IgD-negative memory B cell (primary cell): Measurements from ENCODE around the gene HIP1. TPM values are rescaled to one million over a fixed set of nuclear protein-coding genes. Genes with fewer than 3 reads are reported as not detected.
"Not testable (repeated sequence)": the region's sequence is repeated elsewhere in the genome, so short reads cannot be mapped to it uniquely, and the experiment has no call there.

ENCODE experiments used
- H3K27ac Mint-ChIP-seq, 3 donors: one replicate each; pipeline ENCODE4 v1.8.0; 2020 to 2022; ENCODE audit warnings: mild to moderate bottlenecking in 3 of 3, mixed read lengths in 3 of 3, moderate library complexity in 1 of 3
- H3K27me3 Mint-ChIP-seq: one replicate; pipeline ENCODE4 v1.8.0; 2021; ENCODE audit warnings: mixed read lengths
- H3K36me3 Mint-ChIP-seq: one replicate; pipeline ENCODE4 v1.8.0; 2020; ENCODE audit warnings: mild to moderate bottlenecking, mixed read lengths
- H3K4me1 Mint-ChIP-seq, 3 donors: one replicate each; pipeline ENCODE4 v1.8.0; 2020 to 2022; ENCODE audit warnings: mixed read lengths in 3 of 3, mild to moderate bottlenecking in 1 of 3
- H3K4me3 Mint-ChIP-seq, 4 donors: one replicate each; pipeline ENCODE4 v1.8.0; 2020 to 2022; ENCODE audit warnings: mild to moderate bottlenecking in 4 of 4, mixed read lengths in 4 of 4, moderate library complexity in 3 of 4
- H3K9me3 Mint-ChIP-seq, 3 donors: one replicate each; pipeline ENCODE4 v1.8.0; 2020 to 2021; ENCODE audit warnings: mixed read lengths in 3 of 3, mild to moderate bottlenecking in 1 of 3
- polyA plus RNA-seq: library from polyadenylated mRNA; unstranded; fragments of 300-500 nt; fragmentation: Illumina TruSeq; gene quantifications from one replicate; pipeline ENCODE4 v1.2.3, GENCODE V29; 2021

Gene HIP1
- polyA plus RNA-seq, 1 donor from 2014 or later: 3.4 TPM

DNA sequence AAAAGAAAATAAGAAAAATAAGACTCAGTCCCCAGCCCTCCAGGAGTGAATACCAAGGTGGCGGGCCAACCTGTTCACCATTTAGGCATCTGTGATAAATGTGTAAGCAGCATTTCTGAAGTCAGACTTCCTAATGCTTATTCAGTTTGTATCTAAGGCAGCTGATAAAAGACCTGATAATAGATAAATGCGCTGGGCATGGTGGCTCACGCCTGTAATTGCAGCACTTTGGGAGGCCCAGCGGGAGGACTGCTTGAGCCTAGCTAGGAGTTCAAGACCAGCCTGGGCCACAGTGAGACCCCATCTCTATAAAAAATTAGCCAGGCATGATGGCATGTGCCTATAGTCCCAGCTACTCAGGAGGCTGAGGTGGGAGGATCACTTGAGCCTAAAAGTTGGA lies 143.0 kb downstream of the HIP1 start:
- H3K9me3 Mint-ChIP-seq: peaks cover 0 to under 1% (median 0%) of the 10 kb centered on the region in 3 donors
- H3K4me1 Mint-ChIP-seq: peaks cover 0 to 6% (median 3%) of the 10 kb centered on the region in 3 donors
- H3K27ac Mint-ChIP-seq: no peak overlapping the region
- H3K4me3 Mint-ChIP-seq: no peak overlapping the region
- H3K36me3 Mint-ChIP-seq: peaks cover 6% of the 10 kb centered on the region
- no peaks in the 10 kb centered on the region for H3K27me3 Mint-ChIP-seq

DNA sequence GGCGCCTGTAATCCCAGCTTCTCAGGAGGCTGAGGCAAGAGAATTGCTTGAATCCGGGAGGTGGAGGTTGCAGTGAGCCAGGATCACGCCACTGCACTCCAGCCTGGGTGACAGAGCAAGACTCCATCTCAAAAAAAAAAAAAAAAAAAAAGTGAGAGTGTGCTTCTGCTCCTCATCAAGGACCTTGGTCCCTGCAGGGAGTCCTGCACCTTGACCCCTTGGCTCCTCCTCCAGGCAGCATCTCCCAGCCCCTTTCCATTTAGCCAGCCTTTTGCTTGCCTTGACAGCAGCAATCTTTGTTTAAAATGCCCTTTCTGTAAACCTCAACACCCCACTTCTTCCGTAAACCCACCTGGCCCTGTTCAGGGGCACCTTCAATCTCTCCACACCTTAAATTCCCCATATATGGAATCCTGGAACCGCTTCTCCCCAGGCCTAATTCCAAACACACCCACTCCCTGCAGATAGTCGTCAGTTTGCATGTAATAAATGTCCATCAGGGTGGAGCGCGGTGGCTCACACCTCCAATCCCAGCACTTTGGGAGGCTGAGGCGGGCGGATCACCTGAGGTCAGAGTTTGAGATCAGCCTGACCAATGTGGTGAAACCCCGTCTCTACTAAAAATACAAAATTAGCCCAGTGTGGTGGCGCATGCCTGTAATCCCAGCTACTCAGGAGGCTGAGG lies 145.1 kb downstream of the HIP1 start:
- not testable (repeated sequence) for H3K27ac Mint-ChIP-seq, H3K4me3 Mint-ChIP-seq

DNA sequence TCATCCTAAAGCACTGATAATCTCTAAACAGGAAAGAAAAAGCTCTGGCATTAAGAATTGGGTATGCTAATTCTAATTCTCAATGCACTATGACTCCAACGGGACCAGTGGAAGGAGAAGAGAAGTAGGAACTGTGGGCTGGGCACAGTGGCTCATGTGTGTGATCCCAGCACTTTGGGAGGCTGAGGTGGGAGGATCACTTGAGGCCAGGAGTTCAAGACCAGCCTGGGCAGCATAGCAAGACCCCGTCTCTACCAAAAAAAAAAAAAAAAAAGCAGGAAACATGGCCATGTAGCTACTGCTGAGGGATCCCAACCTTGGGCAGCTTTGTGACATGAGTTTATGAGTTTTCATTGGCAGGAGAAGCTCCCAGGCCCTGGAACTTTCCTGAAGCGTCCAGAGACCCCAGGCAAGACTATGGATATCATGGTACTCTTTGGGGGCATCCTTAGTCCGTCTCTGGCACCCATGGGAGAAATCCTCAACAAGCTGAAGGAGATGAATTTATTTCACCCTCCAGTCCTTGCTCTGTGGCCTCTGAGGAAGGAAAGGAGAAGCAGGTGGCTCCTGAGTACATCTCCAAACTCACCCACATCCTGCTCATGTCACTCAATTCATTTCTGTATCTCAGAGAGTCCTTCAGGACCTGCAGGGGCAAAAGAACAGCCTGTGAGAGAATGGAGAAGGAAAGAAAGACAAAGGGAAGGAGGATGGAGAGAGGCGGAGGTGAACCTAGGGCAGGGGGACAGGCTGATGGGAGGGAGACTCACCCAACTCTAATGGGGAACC lies 147.1 kb downstream of the HIP1 start:
- Mint-ChIP-seq H3K4me3 (peak overlapping the region in 1 of 4 donors; percentile 20), H3K36me3 (peaks cover 5% of the 10 kb centered on the region), H3K4me1 (peaks cover 0 to 6% (median 3%) of the 10 kb centered on the region in 3 donors), H3K27me3 (no peaks in the 10 kb centered on the region), H3K27ac (no peak overlapping the region), H3K9me3 (peaks cover 0 to 5% (median 0%) of the 10 kb centered on the region in 3 donors)

More for the DNA sequence above, 145.1 kb downstream of the HIP1 start:
- not testable (repeated sequence) for H3K36me3 Mint-ChIP-seq, H3K4me1 Mint-ChIP-seq, H3K9me3 Mint-ChIP-seq, H3K27me3 Mint-ChIP-seq

DNA sequence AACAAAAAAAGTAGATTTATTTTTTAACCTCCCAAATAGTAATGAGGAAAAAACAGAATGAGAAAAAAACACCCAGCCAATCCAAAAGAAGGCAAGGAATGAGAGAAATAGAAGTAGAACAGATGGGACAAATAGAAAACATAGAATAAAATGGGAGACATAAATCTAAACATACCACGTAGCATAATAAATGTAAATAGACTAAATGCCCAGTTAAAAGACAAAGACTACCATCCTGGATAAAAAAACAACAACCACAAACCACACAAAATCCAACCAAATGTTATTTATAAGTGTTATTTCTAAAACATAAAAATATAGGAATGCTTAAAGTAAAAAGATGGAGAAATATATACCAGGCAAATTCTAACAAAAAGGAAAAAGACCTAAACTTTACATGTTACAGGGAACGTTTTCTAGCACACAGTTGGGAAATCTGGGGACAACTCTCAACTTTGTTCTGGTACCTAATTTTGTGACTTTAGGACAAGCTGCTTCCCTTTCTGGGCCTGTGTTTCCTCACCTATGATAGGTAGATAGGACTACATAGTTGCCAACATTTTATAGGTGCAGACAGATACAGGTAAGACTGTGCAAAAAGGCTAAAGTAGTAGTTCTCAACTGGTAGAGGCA lies 148.3 kb downstream of the HIP1 start:
- peaks cover 0 to 6% (median 3%) of the 10 kb centered on the region in 3 donors for H3K4me1 Mint-ChIP-seq
- peaks cover 7% of the 10 kb centered on the region for H3K36me3 Mint-ChIP-seq
- no peaks in the 10 kb centered on the region for H3K27me3 Mint-ChIP-seq
- no peak overlapping the region for H3K27ac Mint-ChIP-seq
- H3K9me3 Mint-ChIP-seq: peaks cover 0 to 5% (median 0%) of the 10 kb centered on the region in 3 donors
- H3K4me3 Mint-ChIP-seq: no peak overlapping the region

DNA sequence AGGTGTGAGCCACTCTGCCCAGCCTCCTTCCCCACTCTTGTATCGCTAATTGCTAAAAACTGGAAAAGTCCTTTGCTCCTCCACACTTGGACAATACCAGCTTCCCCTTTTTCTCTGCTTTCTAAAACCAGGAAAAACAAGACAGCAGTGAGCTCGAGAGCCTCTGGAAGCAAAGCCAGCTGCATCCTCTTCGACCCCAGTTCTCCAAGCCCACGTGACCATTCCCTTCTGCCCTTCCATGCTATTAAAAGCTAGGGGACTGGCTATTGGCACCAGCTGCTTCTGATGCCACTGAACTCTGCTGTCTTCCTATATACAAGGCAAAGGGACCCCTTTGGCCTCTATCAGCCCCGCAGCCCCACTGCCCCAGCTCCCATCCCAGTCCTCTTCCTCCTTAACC lies 154.4 kb downstream of the HIP1 start:
- H3K4me3 Mint-ChIP-seq: no peak overlapping the region
- H3K36me3 Mint-ChIP-seq: peaks cover 14% of the 10 kb centered on the region
- no peaks in the 10 kb centered on the region for H3K4me1 Mint-ChIP-seq
- no peak overlapping the region for H3K27ac Mint-ChIP-seq
- H3K27me3 Mint-ChIP-seq: no peaks in the 10 kb centered on the region
- no peaks in the 10 kb centered on the region for H3K9me3 Mint-ChIP-seq

DNA sequence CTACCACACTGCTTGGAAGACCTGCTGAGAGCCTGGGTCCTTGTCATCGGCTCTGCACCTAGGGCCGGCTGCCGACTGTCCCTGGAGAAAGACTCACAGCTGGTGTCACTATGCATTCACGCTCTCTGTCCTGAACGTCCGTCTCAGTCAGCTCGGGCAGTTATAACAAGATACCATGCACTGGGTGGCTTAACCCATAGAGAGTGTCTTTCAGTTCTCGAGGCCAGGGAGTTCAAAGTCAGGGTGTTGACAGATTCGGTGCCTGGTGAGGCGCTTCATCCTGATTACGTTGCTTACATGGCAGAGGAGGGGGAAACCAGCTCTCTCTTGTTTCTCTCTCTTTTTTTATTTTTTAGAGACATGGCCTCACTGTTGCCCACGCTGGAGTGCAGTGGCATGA lies 155.5 kb downstream of the HIP1 start:
- no peak overlapping the region for H3K27ac Mint-ChIP-seq
- H3K4me1 Mint-ChIP-seq: no peaks in the 10 kb centered on the region
- H3K9me3 Mint-ChIP-seq: no peaks in the 10 kb centered on the region
- H3K27me3 Mint-ChIP-seq: no peaks in the 10 kb centered on the region
- H3K4me3 Mint-ChIP-seq: no peak overlapping the region
- H3K36me3 Mint-ChIP-seq: peaks cover 14% of the 10 kb centered on the region

DNA sequence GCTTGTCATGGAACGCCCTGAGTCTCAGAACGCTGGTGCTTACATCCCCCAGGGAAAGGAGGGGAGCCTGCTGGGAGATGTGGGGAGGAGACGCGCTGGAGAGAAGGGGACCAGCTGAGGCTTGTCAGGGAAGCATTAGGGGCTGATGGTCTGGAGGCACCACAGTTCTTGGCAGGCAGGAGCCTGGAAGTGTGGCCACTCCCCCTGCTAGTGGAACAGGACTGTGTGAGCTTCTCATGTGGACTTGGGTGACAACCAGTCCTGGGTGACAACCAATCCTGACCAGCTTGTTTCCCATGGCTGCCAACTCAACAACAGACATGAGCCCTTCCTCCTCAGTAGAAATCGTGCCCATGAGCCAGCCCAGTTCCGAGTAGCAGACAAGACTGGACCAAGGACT lies 158.8 kb downstream of the HIP1 start:
- Mint-ChIP-seq H3K4me3 (no peak overlapping the region), H3K36me3 (peaks cover 16% of the 10 kb centered on the region), H3K4me1 (peaks cover 0 to 3% (median 0%) of the 10 kb centered on the region in 3 donors), H3K9me3 (no peaks in the 10 kb centered on the region), H3K27me3 (no peaks in the 10 kb centered on the region), H3K27ac (no peak overlapping the region)

DNA sequence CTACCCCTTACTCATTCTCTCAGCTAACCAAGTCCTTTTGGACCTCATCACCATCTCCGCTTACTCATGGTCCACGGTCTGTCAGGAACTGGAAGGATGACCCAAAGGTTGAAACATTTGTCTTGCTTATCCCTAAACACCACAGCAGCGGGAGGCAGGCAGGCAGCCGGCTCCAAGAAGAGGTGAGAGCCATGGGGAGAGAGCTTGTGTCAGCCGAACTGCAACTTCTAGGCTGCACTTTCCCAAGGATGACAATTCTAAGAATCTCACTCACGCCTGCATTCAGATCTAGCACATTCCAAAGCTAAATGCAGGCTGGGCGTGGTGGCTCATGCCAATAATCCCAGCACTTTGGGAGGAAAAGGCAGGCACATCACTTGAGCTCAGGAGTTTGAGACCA lies 160.7 kb downstream of the HIP1 start:
- peaks cover 18% of the 10 kb centered on the region for H3K36me3 Mint-ChIP-seq
- no peak overlapping the region for H3K4me3 Mint-ChIP-seq

DNA sequence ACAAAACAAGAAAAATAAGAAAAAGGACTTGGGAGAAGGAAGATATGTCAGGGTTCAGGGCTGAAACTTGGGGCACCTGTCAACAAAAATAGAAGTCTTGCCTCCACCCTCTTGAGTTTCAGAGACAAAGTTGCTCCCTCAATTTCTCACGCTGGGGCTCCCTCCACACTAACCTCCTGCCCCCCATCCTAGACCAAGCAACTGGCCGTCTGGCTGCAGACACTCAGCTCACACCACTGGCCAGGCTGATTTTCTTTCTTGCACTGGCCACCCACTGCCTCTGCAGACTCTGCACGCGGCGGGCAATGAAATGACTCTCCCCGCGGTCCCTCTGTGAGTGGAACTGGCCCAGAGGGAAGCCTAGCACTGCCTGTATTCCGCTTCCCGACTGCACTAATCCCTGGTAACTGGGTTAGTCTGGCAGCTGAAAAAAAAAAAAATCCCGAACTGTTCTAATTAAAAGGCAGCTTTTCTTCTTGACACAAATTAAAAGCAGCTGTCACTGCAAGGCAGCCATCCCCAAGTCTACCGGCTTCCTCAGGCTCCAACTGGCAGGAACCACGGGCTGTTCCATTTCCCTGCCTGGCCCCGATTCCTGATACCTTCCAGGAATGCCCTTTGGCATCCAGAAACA lies 163.1 kb downstream of the HIP1 start:
- Mint-ChIP-seq H3K4me3 (no peak overlapping the region), H3K36me3 (peaks cover 12% of the 10 kb centered on the region), H3K27ac (no peak overlapping the region), H3K4me1 (peaks cover 0 to 6% (median 0%) of the 10 kb centered on the region in 3 donors), H3K9me3 (no peaks in the 10 kb centered on the region), H3K27me3 (no peaks in the 10 kb centered on the region)

More for the DNA sequence above, 160.7 kb downstream of the HIP1 start:
- H3K9me3 Mint-ChIP-seq: no peaks in the 10 kb centered on the region
- no peak overlapping the region for H3K27ac Mint-ChIP-seq
- no peaks in the 10 kb centered on the region for H3K27me3 Mint-ChIP-seq
- H3K4me1 Mint-ChIP-seq: peaks cover 0 to 3% (median 0%) of the 10 kb centered on the region in 3 donors

DNA sequence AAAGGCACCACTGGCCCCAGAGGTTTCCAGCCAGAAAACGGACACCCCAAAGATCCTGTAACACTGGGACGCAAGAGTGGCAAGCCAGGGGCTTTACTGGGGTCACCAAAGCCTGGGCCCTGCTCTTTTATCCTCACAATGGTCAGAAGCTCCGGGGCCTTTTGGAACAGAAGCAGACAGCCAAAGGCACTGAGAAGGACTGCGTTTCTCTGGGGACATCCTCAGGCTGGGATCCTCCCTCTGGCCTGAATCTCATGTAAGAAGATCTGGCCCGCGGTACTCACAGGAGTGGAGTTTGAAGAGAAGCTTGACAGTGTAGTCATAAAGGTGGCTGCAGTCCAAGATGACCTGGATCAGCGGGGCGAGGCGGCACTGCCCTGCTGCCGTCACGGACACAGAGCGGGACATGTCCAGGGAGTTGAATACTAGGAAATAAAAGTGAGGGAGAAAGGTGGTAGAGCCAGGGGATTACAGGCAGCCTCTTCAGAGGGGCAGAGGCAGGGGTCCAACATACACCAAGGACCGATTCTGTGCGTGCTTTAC lies 165.2 kb downstream of the HIP1 start:
- H3K4me1 Mint-ChIP-seq: peaks cover 0 to 6% (median 0%) of the 10 kb centered on the region in 3 donors
- peaks cover 7% of the 10 kb centered on the region for H3K36me3 Mint-ChIP-seq
- H3K9me3 Mint-ChIP-seq: no peaks in the 10 kb centered on the region
- H3K4me3 Mint-ChIP-seq: peak overlapping the region in 1 of 4 donors; percentile 29
- H3K27me3 Mint-ChIP-seq: no peaks in the 10 kb centered on the region
- H3K27ac Mint-ChIP-seq: no peak overlapping the region

DNA sequence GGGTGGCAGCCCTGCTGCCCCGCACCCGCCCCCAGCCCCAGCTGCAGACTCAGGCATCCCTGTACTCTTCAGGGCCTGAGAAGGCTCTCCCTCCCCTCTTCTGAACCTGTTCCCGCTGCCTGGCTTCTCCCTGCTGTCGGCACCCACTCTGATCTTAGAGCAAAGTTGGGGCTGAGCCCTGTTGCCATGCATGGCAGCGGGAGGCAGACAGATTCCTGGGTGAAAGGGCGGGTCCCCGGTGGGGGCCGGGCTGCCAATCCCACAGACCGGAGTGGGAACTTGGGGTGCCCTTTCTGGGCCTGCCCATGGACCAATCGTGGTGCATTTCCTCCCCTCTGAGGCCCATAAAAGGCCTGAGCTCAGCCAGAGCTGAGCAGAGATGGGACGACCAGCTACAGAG lies 165.9 kb downstream of the HIP1 start:
- Mint-ChIP-seq H3K4me3 (no peak overlapping the region), H3K9me3 (no peaks in the 10 kb centered on the region), H3K27ac (no peak overlapping the region), H3K4me1 (peaks cover 0 to 6% (median 0%) of the 10 kb centered on the region in 3 donors), H3K36me3 (peaks cover 4% of the 10 kb centered on the region), H3K27me3 (no peaks in the 10 kb centered on the region)

DNA sequence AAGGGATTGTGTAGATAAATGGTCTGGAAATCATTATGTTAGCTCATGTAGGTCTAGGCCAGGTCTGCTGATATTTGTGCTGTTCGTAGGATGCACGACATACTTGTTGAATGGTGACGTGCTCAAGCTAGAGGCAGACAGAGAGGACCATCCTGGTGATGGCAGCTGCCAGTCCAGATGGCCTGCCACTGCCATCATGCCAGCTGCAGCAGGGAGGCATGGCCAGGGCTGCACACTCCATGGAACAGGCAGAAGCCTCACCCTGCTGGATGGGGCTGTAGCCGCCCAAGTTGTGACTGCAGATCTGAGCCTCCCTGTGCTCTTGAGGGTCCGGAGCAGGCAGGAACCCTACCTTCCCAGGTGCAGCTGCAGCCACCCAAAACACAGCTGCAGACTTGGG lies 166.3 kb downstream of the HIP1 start:
- Mint-ChIP-seq H3K4me1 (peaks cover 0 to 6% (median 0%) of the 10 kb centered on the region in 3 donors), H3K27me3 (no peaks in the 10 kb centered on the region), H3K27ac (no peak overlapping the region), H3K4me3 (peak overlapping the region in 1 of 4 donors; percentile 51), H3K36me3 (peaks cover 4% of the 10 kb centered on the region), H3K9me3 (no peaks in the 10 kb centered on the region)

DNA sequence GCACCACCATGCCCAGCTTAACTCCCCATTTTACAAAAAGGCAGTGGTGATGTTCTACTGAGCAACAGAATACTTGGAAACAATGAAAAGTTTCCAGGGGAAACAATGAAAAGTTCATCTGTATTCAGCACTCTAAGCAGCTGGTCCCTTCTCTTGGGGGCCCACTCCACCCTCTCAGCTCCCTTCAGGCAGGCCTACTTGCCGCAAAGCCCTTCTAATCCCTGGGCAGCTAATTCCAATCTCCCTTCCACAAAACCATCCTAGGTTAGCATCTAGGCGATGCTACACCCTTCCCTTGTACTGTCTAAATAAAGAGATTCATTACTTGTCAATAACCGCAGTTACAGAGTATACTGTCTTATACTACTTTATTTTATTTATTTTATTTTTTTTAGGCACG lies 167.5 kb downstream of the HIP1 start:
- H3K27me3 Mint-ChIP-seq: no peaks in the 10 kb centered on the region
- peak overlapping the region in 1 of 4 donors; percentile 55 for H3K4me3 Mint-ChIP-seq
- no peaks in the 10 kb centered on the region for H3K9me3 Mint-ChIP-seq
- H3K36me3 Mint-ChIP-seq: peaks cover 4% of the 10 kb centered on the region
- H3K4me1 Mint-ChIP-seq: peaks cover 0 to 6% (median 0%) of the 10 kb centered on the region in 3 donors
- no peak overlapping the region for H3K27ac Mint-ChIP-seq

DNA sequence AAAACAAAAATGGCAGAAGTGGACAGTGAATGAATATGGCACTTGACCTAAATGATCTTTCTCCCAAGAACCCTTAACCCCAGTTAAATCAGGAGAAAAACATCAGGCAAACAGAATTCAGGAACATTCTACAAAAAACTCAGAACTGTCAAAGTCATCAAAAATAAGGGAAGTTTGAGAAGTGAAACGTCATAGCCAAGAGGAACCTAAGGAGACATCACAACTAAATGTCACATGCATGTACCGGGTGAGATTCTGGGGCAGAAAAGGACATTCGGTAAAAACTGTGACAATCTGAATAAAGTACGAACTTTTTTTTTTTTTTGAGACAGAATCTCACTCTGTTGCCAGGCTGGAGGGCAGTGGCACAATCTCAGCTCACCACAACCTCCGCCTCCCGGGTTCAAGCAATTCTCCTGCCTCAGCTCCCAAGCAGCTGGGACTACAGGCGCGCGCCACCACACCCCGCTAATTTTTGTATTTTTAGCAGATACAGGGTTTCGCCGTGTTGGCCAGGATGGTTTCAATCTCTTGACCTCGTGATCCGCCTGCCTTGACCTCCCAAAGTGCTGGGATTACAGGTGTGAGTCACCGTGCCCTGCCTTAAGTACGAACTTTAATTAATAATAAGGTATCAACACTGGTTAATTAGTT lies 169.0 kb downstream of the HIP1 start:
- not testable (repeated sequence) for H3K9me3 Mint-ChIP-seq, H3K4me1 Mint-ChIP-seq, H3K27ac Mint-ChIP-seq, H3K36me3 Mint-ChIP-seq, H3K27me3 Mint-ChIP-seq
- H3K4me3 Mint-ChIP-seq: peak overlapping the region in 1 of 4 donors; percentile 7
